ENCODE results near the gene AKIP1. TPM values are rescaled to one million over a fixed set of nuclear protein-coding genes. Genes with fewer than 3 reads are reported as not detected.

Gene AKIP1
- total RNA-seq, 2 experiments from 2014 or later = 3.2 to 4.1 TPM

DNA sequence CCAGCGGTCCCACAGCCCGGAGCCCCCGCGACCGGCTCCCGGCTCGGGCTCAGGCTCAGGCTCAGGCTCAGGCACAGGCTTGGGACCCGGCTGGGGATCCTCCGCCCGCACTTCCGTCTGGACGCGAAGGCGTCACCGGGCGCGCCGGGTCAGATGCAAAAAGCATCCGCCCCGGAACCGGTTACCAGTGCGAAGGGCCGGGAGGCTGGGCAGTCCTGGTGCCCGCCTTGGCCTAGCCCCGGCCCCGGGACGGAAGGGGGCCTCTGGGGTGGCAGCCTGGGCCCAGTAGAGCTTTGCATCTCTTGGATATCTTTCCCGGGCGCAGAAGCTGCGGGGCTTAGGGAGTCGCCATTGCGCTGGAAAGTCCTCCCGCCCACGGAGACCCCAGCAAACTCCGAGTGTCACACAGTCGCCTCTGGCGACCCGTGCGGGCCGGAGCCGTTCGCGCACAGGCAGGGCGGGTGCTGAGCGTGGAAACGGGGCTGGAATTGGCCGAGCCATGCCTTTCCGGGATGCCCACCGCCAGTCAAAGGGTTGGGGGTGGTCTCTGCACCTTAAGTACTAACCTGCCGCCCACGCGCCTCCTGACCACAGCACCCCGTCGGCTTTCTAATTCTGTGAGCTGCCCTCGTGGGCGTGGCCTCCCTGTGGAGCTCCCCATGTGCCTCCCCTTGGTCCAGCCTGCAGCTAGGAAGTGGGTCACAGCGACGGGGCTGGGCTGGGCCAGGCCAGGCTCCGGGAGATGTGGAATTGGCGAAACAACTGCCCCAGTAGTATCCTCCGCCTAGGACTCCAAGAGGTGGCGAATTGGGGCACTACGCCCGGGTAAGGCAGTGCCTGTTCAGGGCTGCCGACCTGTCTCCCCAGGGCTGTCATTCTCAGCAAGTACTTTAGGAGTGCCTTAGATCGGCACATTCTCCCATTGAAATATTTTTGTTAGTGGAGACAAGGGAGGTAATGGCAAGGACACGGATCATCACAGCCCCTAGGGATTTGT, 53.6 kb downstream of the AKIP1 start, which contains the start of gene TMEM9B:
Gene TMEM9B (minus strand): TSS at position 119 of the 997 bp plus-strand sequence. CDS start 129 bp downstream, outside the sequence.
- Mint-ChIP-seq H3K4me1 (ENCODE audit: low read depth) (peaks cover 35% of the 10 kb centered on the region), H3K36me3 (ENCODE audit: low read depth) (peaks cover 23% of the 10 kb centered on the region), H3K27ac (peak within 1 kb of the TSS; percentile 97), H3K4me3 (peak within 1 kb of the TSS; percentile 97), H3K9me3 (no peaks in the 10 kb centered on the region), H3K27me3 (no peaks in the 10 kb centered on the region)
- Histone ChIP-seq H3K36me3 (ENCODE audit: insufficient read depth, low read length) (peaks cover 8% of the 10 kb centered on the region), H3K27ac (ENCODE audit: low read depth in 1 of 2, low read length in 2 of 2) (peak within 1 kb of the TSS; percentile 91 to 96), H3K4me1 (ENCODE audit: insufficient read depth, low read length) (peaks cover 28% of the 10 kb centered on the region), H3K4me3 (ENCODE audit: low read length) (peak within 1 kb of the TSS; percentile 98), H3K27me3 (ENCODE audit: control insufficient read depth in 1 of 2, insufficient read depth in 2 of 2, low read length in 2 of 2) (no peaks in the 10 kb centered on the region), H3K9me3 (ENCODE audit: control insufficient read depth in 1 of 2, insufficient read depth in 1 of 2, low read length in 2 of 2) (no peaks in the 10 kb centered on the region)
- DNase-seq (peak; percentile 50 to 87 (median 70)), ATAC-seq (ENCODE audit: poor library complexity) (peak; percentile 72)
- POLR2A ChIA-PET = interaction anchor here (0.7 to 2.6 kb wide), 18 partner anchors 8 to 1893 kb away, joined by 3 to 18 read pairs (median 5); partner anchors contain the start of genes AKIP1, ASCL3, EIF3F and NRIP3
- TF ChIP-seq, protein P1, sequence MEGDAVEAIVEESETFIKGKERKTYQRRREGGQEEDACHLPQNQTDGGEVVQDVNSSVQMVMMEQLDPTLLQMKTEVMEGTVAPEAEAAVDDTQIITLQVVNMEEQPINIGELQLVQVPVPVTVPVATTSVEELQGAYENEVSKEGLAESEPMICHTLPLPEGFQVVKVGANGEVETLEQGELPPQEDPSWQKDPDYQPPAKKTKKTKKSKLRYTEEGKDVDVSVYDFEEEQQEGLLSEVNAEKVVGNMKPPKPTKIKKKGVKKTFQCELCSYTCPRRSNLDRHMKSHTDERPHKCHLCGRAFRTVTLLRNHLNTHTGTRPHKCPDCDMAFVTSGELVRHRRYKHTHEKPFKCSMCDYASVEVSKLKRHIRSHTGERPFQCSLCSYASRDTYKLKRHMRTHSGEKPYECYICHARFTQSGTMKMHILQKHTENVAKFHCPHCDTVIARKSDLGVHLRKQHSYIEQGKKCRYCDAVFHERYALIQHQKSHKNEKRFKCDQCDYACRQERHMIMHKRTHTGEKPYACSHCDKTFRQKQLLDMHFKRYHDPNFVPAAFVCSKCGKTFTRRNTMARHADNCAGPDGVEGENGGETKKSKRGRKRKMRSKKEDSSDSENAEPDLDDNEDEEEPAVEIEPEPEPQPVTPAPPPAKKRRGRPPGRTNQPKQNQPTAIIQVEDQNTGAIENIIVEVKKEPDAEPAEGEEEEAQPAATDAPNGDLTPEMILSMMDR (IDR thresholded peaks at IDR 0.05) = no peak
- intact Hi-C loops (cut with DNase I, micrococcal nuclease) = loop anchor here in 1 of 2 experiments (5.0 to 10.0 kb wide), 6 partner anchors 282 to 1340 kb away; partner anchors contain the start of genes ADM, EIF3F, RPL27A and TRIM66
- CTCF ChIA-PET = interaction anchor here (0.9 to 1.3 kb wide), 2 partner anchors 51 to 281 kb away, joined by 3 read pairs; partner anchors contain the start of gene RPL27A

DNA sequence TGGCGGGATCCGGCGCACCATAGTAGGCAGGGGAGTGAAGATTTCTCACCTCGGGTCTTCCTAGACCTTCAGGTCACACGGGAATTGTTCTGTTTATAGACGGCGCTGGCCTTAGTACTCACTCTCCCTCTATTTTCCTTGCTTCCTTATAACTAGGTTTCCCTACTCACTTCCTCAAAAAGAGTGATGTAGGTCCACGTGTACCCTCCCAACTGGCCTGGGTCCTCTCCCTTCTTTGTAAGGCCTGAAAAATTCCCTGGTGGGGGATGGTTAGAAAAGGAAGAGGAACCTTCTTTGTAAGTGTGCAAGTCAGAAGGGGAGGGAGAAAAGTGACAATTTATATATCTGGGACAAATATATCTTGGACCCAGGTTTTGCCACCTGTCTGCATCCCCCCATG, 56.2 kb downstream of the AKIP1 start:
- Mint-ChIP-seq H3K27ac (no peak overlapping the region), H3K36me3 (ENCODE audit: low read depth) (peaks cover 13% of the 10 kb centered on the region), H3K27me3 (no peaks in the 10 kb centered on the region), H3K9me3 (no peaks in the 10 kb centered on the region), H3K4me3 (peak overlapping the region; percentile 75), H3K4me1 (ENCODE audit: low read depth) (peaks cover 21% of the 10 kb centered on the region)
- ATAC-seq (ENCODE audit: poor library complexity) (no peak), DNase-seq (peak in 2 of 14 experiments; percentile 26 to 34)
- intact Hi-C loops (cut with DNase I, micrococcal nuclease) = loop anchor here in 1 of 2 experiments (5.0 to 10.0 kb wide), 2 partner anchors 980 to 1338 kb away; partner anchors contain the start of genes ADM and EIF3F
- TF ChIP-seq, protein P1 (IDR thresholded peaks at IDR 0.05) = no peak
- CTCF ChIA-PET = no interaction called here
- H3K27me3 ChIP-seq (ENCODE audit: control insufficient read depth in 1 of 2, insufficient read depth in 2 of 2, low read length in 2 of 2) = no peaks in the 10 kb centered on the region
- H3K4me3 ChIP-seq (ENCODE audit: low read length) = no peak overlapping the region
- H3K9me3 ChIP-seq (ENCODE audit: control insufficient read depth in 1 of 2, insufficient read depth in 1 of 2, low read length in 2 of 2) = no peaks in the 10 kb centered on the region
- POLR2A ChIA-PET = no interaction called here
- H3K36me3 ChIP-seq (ENCODE audit: insufficient read depth, low read length) = peaks cover 4% of the 10 kb centered on the region
- no peak overlapping the region for H3K27ac ChIP-seq (ENCODE audit: low read depth in 1 of 2, low read length in 2 of 2)
- peaks cover 25% of the 10 kb centered on the region for H3K4me1 ChIP-seq (ENCODE audit: insufficient read depth, low read length)

Other genes with a start within 250 kb of the AKIP1 start
- 1 to 10 TPM; 6.8 to 9.8 TPM for gene TRIM66, start 228.5 kb upstream of the AKIP1 start, total RNA-seq
- gene RPL27A, start 228.4 kb upstream of the AKIP1 start, total RNA-seq = 1,000 to 10,000 TPM; 1,667 to 1,721 TPM
- gene C11orf16, start 21.8 kb downstream of the AKIP1 start, total RNA-seq = not detected
- not detected for gene ASCL3, start 31.8 kb downstream of the AKIP1 start, total RNA-seq
- gene TMEM9B, start 53.3 kb downstream of the AKIP1 start, total RNA-seq = 10 to 100 TPM; 20.5 to 22.1 TPM
- gene NRIP3, start 92.8 kb downstream of the AKIP1 start, total RNA-seq = 1 to 10 TPM; 4.6 to 4.9 TPM
- under 1 TPM in 1 of 2 experiments, not detected in 1; 0.17 TPM for gene SCUBE2, start 180.4 kb downstream of the AKIP1 start, total RNA-seq